NCI-H1092 treated with DMSO at 0.1 percent for 48 hours (cell line): ENCODE results near the gene SPART.
A peak's percentile ranks its signal among the peaks of the same experiment; 100 is the strongest.

Experiments used
- DNase-seq: peaks from one replicate; lab custom pipeline; 2025; lab: John Stamatoyannopoulos, UW

The SPART gene, protein sequence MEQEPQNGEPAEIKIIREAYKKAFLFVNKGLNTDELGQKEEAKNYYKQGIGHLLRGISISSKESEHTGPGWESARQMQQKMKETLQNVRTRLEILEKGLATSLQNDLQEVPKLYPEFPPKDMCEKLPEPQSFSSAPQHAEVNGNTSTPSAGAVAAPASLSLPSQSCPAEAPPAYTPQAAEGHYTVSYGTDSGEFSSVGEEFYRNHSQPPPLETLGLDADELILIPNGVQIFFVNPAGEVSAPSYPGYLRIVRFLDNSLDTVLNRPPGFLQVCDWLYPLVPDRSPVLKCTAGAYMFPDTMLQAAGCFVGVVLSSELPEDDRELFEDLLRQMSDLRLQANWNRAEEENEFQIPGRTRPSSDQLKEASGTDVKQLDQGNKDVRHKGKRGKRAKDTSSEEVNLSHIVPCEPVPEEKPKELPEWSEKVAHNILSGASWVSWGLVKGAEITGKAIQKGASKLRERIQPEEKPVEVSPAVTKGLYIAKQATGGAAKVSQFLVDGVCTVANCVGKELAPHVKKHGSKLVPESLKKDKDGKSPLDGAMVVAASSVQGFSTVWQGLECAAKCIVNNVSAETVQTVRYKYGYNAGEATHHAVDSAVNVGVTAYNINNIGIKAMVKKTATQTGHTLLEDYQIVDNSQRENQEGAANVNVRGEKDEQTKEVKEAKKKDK

DNA sequence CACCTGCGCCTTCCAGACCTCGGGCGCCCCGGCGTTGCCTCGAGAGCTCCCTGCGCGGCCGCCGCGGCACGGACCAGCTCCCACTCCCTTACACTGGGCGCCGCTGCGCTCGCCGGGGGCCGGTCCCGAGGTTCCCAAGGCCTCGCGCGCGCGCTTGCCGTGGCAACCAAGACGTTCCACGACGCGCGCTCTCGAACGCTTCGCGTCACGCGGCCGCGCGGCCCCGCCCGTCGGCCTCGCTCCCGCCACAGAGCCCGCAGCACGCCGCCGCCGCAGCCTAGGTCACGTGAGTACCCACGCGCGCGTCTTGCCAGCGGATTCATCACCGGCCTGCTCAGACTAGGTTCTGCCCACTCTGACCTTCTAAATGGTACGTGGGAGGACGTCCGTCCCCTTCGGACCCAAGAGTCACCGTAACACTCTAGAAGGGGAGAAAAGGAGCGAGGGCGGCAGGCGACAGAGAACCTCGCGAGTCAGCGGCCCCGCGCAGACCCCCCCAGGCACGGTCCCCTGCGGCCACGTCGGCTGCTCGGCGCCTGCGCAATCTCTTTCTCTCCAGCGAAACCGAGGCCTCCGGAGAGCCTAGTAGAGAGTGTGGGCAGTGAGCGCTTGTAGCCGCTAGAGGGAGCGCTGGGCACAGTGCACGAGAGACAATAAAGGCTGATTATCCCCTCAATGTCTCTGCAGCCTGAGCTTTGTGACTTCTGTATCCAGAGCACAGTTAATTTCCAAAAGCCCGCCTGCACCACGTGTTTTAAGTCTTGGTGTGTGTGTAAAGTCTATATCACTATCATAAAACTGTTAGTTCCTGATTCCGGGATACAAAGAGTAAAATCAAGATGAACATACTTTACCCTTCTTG, at the start of gene SPART:
SPART (minus strand) TSS at position 173 of the 862 bp plus-strand sequence. CDS start 10,564 bp downstream, outside the sequence.
- peak; percentile 89 for DNase-seq

DNA sequence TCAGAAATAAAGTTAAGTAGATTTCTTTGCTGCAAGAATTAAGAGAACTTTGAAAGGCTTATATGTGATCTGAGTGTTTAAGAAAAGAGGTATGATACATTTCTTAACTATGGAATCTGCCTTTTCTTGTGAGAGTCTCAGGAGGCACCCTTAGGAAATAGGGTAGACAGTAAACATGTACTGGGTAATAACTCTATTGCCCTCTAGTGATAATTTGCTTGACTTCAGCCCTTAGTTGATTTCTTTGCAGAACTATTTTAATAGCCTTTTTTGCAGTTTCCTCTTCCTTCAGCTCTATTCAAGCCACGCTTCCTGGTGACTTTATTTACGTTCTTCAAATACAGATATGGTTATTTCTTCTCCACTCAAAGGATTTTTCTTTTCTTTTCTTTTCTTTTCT, 49.1 kb upstream of the SPART start:
- DNase-seq: no peak

DNA sequence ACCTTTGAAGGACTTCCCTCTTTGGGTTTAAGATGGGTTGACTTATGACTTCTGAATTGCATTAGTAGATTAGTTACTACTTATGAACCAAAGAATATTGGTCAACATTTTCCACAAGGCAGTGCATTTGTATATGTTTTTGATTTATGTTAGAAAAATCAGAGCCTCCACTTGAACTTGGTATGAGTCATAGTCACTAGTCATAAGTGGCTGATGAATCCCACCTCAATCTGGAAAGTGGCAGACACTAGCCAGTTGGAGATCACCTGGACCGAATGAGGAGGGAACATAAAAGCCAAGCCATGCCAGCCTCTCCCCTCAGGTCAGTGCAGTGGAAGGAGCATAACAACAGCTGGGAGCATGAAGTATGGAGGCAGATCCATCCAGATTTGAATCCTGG, 39.3 kb upstream of the SPART start:
- DNase-seq: no peak

DNA sequence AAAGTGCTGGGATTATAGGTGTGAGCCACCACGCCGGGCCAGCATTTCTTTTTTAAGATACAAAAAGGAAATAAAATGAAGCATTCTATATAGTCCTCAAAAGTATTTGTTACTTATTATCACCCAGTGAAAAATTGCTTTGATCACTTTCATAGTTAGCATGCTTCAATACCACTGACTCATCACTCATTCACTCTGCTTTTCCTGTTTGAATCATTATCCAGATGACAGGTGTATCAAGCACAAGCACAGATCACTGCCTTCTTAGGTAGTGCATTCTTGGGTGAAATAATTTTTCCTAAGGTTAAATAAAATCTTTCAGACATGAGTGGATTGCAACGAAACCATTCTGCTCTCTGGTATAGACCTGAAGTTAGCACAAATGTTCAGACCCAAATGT, 35.8 kb upstream of the SPART start:
- DNase-seq: no peak

DNA sequence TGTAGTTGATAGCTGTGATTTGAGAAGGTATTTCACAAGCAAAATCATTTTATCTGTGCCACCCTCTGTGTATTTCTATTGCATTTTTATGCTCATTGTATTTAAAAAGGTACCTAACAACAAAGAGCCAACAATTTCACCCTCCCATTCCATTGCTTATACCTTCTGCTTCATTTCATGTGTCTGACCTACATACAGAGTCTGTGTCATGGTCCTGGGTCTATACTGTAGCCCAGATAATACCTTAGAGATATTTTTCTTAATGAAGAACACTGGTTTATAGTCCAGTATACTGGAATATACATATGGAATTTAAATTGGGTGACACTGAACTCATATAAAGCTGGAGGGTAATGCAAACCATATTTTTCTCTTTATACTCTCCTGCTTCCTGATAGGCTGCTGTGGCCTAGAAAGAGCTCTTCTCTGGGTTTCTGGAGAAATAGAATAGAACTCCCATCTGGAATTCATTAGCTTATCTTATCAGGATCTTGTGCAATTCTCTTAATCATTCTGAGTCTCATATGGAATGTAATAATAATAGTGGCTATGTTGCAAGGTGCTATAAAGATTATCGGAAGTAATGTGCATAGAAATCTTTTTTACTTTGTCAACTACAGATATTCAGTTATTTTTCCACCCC, 31.8 kb upstream of the SPART start:
- DNase-seq: no peak

DNA sequence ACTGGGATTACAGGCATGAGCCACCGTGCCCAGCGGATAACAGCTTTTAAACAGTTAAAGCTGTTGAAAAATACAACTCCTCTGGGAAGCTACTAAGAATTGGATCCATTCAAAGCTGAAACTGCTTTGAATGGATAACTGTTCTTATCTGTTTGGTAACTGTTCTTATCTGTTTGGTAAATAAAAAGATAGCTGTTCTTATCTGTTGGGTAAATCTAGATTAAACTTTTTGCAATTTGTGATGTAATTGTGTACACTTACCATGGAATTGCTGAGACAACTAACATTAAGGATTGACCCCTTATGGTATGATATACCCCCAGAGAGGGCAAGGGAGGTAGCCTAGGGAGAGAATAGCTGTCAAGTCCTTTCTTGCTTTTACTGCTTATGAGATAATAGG, 27.9 kb upstream of the SPART start:
- no peak for DNase-seq

DNA sequence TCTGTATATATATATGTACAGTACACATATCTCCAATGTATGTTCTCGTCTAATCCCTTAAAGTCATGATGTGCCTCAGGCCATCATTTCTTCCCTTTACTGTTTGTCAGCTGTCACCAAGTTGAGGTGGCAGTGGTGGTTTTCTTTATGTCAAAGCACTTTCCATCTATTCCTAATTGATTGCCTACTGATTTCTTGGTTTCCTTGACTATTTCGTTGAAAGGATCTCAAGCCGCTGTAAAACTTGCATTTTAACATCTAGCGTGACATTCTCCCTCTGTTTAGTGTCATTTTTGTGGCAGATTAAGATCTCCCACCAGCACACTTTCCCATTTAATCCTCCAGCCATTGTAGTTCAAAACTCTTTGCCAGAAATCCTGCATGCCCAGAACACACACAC, 25.0 kb upstream of the SPART start:
- DNase-seq: no peak

DNA sequence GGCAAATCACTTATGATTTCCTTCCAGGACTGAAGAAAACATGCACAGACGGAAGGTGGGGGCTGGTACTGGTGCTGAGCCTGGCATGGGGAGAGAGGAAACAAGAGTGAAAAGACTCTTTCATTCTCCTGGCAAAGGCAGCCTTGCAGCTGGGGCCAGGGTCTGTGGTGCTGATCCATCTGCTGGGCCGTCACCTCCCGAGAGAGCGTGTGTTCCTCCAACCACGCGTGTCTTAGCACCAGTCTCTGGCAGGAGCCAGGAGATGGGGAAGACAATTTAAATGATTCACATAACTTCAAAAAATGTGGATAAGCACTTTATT, 23.9 kb upstream of the SPART start:
- no peak for DNase-seq

DNA sequence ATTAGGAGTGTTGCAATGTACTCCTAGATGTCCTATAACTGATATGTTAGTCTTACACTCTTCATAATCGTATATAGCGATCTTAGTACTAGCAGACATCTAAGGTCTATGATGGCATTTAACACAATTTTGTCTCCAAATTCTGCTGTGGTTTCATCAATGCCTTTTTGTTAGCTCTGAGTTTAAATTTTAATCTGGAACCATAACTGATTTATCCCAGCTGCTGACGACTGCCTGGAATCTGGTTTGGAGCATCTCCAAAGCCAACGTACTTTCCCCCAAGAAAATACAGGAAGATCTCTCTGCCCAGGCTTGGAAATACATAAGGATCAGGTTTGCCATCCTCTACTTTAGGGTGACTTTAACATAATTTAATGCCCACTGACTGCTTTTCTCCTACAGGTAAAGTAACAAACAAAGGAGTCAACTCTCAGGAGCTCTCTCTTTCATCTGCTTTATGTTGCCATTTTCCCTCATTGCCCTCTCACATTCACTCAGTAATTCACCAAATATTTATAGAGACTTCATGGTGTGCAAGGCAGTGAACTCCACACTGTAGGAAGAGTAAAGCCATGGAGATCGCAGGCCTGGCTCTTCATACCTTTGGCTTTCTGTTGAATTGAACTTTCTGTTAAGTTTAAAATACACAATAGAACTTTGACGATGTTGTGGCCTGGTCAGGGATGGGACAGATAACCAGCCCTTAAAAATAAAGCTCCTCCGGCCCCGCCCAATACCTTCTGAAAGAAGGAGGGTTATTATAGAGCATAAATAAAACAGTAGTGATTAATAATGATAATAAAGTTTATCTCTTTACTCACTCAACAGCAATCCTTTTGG, 23.3 kb upstream of the SPART start:
- no peak for DNase-seq

DNA sequence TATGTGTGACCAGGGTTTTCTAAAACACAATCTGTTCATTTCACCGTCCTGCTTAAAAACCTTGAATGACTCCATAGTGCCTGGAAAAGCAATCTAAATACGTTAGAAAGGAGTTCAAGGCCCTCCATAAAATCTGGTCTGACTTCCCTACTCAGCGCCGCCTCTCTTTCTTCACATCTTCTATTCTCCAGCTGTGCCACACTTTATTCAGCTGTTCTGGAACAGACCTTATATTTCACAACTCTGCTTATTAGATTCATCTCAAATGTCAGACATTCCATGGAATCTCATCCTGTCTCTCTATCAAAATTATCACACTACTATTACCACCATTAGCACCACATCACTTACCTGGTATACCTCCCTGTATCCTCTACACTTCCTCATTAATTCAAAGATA, 19.8 kb upstream of the SPART start:
- DNase-seq: no peak

DNA sequence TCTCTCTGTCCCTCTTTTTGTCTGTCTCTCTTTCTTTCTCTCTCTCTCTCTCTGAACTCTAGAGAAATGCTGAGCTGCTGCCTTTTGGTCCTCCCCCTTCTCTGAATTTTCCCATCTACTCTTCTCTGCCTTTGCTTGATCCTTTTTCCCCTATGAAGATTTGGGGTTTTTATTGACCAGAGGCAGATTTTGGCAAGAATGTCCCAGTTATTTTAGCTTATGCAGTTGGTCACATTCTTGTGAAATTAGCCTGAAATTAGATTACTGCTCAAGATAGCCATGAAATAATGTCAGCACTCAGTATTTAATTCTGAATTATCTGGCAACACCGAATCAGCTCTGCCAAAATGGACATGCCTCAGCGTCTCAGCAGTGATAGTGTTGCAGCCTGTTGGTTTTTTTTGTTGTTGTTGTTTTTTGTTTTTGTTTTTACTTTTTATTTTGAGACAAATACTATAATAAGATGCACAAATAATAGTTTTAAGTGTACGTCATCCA, 17.2 kb upstream of the SPART start:
- no peak for DNase-seq

DNA sequence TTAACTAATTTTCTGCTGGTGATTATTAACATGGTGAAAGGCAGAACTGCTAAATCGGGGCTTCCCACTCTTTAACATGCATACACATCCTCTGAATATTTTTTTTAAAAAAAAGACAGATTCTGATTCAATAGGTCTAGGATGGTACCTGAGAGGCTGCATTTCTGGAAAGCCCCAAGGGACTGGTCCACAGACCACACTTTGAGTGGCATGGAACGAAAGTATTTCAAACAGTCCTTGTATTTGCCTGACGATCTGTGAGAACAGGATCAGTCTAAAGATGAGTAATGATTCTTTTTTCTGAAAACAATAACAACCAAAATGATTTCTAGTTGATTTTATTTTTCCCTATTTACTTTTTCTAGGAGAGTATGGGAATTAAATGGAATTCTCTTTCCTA, 16.7 kb upstream of the SPART start:
- DNase-seq: no peak

DNA sequence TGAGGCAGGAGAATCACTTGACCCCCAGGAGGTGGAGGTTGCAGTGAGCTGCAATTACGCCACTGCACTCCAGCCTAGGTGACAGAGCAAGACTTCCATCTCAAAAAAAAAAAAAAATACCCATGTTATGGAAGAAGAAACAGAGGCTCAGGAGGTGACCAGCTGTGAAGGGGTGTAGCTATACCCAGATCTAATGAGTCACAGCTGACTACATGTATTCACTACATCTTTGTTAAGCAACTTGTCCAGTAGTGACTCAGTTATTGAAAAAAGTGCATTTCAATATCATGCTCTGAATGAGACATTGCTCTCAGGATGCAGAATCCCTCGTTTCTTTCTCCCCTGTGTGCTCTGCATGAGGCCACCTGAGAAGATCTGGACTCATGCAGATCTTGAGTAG, 16.1 kb upstream of the SPART start:
- DNase-seq: no peak

DNA sequence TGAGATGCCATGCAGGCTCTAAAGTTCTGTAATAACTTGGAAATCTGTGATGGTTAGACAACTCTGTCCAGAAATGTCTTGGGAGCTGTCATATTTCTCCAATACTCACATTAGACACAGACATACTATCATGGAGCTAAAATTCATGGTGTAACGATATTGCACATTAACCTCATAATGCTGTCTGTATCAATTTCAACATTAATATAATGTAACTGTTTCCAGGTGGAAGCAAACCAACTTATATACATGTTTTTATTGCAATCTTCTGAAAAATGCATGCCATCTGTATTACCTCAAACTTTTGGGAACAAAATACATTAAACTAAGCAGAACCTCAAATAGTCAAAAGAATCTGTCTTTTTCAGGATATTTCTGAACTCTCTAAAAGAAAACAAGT, 14.7 kb upstream of the SPART start:
- DNase-seq: no peak

DNA sequence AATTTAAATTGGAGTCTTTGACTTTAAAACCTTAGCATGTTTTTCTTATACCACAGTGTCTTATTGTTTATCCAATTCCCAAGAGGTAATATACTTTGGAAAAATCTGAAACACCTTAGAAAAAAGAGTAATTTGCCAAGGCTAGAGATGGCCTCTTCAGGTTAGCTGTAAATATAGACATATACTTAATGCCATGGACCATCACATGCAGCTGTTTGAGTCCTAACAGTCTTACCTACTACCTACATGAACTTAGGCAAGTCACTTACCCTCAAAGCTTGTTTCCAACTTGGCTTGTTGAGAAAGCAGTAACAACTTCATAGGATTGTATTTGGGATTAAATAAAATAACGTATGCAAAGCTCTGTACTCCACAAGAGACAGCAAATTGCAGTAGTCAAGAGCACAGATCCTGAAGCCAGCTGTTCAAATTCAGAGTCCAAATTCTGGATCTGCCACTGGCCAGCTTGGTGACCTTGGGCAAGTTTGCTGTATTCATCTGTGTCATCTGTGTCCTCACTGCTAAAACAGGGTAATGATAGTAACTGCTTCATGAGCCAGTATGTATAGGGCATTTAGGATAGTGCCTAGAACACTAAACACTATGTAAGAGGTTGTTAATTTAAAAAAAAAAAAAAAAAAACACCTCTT, 13.2 kb upstream of the SPART start:
- DNase-seq: no peak

DNA sequence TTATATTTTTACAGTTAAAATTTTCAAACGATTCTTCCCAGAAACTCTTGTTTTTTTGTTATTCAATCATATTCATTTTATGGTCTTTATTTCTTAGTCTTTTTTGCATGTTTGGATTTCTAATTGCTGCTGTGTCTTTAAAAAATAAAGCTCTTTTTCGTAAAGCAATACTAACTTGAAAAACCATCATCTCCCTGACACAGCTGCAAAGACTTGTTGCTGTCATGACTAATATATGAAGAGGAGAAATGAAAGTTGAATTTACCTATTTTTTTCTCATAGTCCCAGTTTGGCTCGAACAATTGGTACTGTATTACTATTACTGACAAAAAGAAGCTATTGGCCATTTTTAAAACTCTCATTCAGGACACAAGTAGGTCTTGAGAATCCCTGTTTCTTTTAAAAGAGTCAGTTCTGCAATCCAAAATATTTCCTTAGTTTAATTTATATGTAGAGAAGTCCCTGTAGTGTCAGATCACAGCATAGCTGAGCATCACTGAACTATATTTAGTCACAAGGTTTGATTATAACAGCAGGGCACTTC, 12.1 kb upstream of the SPART start:
- no peak for DNase-seq

DNA sequence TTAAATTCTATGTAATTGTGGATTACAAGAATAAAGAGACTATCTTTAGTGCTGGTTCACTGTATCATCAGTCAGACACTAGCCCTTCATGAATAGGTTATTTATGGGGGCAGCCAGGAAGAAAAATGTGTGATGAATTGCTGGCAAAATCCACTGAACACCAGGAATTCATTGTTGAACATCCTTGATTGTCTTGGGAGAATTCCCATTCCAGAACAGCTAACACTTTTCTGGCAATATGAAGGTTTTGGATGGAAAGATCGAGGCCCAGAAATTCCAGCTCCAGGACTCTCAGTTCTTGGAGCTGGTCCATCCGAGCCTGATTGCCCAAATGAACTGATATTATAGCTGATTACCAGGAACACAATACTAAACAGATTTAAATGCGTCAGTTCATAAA, 11.5 kb upstream of the SPART start:
- DNase-seq: no peak

DNA sequence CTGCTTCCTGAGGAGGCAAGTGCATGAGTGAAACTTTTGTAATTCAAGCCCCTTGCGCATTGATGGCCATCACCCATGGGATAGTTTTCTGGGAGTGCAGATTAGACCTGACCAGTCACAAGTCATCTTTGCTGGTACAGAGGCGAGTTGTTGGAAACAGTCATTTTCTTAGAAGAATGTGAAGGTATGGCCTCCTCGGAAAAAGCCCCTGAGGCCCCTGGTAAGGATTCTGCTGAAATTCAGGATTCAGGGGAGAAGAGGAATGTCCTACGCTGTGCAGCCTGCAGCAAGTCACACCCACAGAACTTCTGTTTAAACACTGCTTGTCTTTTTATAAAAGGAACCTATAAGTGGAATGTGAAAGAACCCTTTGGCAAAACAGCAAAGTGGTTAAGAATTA, 11.0 kb upstream of the SPART start:
- no peak for DNase-seq

DNA sequence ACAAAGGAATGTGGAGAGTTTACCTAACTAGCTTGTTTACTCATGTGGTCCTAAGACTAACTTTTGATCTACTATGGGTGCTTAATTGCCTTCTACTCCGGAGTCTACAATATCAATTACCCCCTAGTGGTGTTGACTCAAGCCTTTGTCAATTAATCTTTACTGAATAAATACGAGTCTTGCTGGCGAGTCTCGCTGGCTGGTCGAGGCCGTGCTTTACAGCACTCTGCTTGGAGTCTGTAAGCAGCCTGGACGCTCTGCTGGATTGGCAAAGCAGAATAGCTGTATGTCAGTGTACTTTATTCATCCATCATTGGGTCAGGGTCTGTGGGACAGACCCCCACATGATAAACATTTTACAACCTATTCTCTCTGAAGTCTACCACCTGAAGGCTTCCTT, 9.9 kb upstream of the SPART start:
- no peak for DNase-seq

DNA sequence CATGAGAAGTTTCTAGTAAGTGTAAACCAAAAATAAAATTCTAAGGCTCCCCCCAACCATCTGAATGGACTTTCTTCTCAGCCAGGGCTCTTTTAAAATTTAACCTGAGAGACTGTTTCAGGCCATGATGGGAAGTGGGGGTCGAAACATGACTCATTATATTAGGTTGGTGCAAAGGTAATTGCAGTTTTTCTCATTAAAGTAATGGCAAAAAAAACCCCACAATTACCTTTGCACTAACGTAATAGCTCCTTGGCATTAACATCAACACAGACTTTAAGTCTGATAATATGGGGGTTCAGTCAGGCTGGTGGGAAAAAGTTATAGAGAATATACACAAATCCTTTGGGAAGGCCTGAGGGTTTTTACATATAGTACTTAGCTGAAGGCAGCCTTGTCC, 9.4 kb upstream of the SPART start:
- no peak for DNase-seq
